GM12873 (cell line): Measurements from ENCODE around the gene EDEM2.

Experiments
- TF ChIP-seq, protein P1 (sequence below): IDR thresholded peaks from 2 replicates; pipeline ENCODE4 v1.5.1; 2012; ENCODE audit warnings: low read depth, mild to moderate bottlenecking, moderate library complexity, low read length, control low read depth; ENCODE audit not compliant: insufficient read depth; ENCODE audit errors: missing control alignments

The EDEM2 gene, protein sequence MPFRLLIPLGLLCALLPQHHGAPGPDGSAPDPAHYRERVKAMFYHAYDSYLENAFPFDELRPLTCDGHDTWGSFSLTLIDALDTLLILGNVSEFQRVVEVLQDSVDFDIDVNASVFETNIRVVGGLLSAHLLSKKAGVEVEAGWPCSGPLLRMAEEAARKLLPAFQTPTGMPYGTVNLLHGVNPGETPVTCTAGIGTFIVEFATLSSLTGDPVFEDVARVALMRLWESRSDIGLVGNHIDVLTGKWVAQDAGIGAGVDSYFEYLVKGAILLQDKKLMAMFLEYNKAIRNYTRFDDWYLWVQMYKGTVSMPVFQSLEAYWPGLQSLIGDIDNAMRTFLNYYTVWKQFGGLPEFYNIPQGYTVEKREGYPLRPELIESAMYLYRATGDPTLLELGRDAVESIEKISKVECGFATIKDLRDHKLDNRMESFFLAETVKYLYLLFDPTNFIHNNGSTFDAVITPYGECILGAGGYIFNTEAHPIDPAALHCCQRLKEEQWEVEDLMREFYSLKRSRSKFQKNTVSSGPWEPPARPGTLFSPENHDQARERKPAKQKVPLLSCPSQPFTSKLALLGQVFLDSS

DNA sequence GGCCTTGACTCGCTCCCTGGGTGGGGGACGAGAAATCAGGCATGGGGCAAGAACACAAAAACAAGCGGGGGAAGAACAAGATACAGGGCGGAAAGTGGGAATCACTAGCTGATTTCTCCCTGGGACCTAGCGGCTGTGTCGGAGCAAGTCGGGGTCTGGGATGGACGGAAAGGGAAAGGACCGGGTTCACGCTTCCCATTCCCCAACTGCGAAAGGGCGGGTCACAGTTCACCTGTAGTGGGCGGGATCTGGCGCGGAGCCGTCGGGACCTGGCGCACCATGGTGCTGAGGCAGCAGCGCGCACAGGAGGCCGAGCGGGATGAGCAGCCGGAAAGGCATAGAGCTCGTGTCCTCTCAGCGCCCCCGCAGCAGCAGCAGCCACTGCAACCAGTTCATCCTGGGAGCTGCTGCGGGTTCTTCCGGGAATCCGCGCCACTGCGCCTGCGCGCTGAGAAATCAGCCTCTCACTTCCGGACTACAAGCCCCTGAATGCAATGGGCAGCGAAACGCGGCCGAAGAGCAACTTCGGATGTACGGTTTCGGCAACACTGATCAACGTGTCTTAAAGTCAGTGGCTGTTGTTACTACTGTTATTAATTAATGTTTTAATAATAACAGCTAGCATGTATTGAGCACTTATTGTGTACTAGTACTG lies at the start of gene EDEM2:
EDEM2 (minus strand) TSS at position 417 of the 655 bp plus-strand sequence; CDS start at position 339, 78 bp downstream.
- TF ChIP-seq, protein P1, sequence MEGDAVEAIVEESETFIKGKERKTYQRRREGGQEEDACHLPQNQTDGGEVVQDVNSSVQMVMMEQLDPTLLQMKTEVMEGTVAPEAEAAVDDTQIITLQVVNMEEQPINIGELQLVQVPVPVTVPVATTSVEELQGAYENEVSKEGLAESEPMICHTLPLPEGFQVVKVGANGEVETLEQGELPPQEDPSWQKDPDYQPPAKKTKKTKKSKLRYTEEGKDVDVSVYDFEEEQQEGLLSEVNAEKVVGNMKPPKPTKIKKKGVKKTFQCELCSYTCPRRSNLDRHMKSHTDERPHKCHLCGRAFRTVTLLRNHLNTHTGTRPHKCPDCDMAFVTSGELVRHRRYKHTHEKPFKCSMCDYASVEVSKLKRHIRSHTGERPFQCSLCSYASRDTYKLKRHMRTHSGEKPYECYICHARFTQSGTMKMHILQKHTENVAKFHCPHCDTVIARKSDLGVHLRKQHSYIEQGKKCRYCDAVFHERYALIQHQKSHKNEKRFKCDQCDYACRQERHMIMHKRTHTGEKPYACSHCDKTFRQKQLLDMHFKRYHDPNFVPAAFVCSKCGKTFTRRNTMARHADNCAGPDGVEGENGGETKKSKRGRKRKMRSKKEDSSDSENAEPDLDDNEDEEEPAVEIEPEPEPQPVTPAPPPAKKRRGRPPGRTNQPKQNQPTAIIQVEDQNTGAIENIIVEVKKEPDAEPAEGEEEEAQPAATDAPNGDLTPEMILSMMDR: no peak

DNA sequence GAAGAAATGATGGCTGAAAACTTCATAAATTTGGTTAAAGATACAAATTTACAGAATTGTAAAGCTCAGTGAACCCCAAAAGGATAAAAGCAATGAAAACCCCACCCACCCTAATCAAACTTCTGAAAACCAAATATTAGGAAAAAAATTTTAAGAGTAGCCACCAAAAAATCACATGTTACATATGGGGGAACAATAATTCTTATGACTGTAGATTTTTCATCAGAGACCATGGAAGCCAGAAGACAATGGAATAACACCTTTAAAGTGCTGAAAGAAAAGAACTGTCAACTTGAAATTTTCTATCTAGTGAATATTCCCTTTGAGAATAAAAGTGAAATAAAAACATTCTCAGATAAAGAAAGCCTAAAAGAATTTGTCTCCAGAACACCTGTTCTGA lies 49.2 kb upstream of the EDEM2 start:
- TF ChIP-seq, protein P1: no peak

DNA sequence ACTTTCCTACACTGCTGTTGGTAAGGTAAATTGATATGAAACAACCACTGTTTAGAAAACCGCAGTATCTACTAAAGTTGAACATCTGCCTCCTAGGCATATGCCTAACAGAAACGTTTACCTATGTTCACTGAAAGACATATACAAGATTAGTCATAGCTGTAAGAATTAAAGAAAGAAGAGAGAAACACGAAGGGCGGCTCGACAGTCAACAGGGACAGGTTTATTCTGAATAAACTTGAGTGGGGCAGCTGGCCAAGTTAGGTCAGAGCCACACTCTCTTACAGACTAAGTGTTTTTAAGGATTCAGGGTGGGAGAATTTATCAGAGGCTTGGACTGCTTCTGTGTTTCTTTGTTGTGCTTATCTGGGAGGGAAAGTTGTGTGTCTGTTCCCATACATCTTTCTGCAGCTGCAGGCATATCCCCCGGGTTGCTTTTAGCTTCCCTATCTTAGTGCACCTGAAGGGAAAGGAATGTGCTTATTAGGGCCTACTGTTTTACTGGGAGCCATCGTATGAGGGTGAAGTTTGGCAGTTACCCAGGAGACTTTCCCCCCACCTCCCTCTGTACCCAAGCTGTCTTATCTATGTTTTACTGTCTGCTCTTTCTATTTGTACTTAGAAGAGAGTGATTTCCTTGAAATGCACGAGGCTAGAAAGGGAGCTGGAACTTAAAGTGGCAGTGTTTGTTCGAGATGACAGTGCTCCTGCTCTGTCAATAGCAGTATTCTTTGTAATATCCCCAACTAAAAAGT lies 45.2 kb upstream of the EDEM2 start:
- TF ChIP-seq, protein P1: no peak

DNA sequence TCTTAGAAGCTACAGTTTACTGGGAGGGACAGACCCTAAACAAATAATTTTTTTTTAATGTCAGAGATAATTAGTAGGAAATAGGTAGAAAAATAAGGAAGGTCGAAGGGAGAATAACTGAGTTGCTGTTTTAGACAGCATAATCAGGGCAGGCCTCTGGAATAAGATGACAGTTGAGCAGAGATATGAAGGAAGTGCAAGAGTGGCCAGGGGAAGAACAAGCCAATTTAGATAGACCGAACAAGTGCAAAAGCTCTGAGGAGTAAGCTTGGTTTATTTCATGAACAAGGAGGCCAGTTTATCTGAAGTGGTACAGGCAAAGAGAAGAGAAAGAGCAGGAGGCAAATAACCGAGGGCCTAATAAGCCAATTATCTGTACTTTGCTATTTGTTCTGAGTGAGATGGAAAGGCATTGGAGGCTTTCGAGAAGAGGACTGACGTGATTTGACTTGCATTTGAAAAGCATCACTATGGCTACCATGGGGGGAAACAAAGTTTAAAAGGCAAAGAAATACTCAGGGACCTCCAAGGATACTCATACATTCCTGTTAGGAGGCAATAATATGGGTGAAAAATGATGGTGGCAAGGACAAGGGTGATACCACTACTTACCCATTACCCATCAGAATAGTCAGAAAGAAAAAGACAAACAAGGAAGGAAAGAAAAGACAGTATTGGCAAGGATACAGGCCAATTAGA lies 44.4 kb upstream of the EDEM2 start:
- TF ChIP-seq, protein P1: no peak

DNA sequence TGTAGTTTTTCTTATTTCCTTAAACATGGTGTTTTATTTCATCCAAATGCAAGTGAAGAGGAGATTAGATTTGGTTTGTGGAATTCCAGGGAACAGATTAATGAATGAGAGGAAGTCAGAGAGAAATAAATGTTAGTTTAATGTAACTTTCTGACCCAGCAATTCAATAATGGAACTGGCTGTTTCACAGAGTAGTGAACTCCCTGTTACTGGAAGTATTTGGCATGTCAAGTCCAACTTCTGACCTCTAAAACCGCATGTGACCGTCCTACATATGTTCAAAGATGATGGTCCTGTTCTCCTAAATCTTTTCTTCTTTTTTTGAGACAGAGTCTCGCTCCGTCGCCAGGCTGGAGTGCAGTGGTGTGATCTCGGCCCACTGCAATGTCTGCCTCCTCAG lies 43.4 kb upstream of the EDEM2 start:
- TF ChIP-seq, protein P1: no peak

DNA sequence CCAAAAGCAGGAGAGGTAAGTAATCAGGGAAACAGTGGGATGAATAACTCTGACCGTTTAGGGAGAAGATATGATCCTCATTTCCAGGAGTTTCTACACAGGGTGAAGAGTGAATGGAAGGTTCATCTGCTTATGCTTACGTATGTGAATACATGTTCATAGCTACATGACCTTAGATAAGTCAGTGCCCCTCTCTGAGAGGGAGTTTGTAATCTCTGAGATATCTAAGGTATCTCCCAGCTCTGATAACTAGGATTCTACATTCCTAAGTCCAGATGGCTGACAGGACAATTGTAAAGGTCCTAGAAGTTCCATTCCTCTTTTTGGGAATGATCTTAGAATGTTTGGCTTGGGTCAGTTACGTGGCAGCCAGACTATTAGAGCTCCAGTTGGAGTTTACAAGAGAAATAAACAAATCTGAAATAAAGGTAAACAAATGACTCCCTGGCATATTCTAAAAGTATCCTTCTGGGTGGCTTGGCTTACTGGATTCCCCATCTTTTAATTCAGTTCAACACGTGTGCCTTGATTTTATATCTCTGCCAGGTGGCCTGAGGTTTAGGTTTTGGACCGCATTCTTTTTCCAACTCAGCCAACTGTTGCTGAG lies 40.6 kb upstream of the EDEM2 start:
- TF ChIP-seq, protein P1: no peak
